HL-60 (cell line): ENCODE results near the gene AANAT.

ENCODE experiments used
- DNase-seq, 2 experiments: peaks; one replicate each; pipeline ENCODE4 v3.0.0-alpha.2; 2010 to 2020; ENCODE audit warnings: low read depth in 1 of 2, low spot score in 1 of 2
- H3K27ac ChIP-seq: fragments of 250-450 bp; sonication (Bioruptor Pico); replicated peaks from 2 replicates; pipeline ENCODE4 v1.5.1; 2020; ENCODE audit warnings: mild to moderate bottlenecking, moderate library complexity
- H3K27me3 ChIP-seq: fragments of 250-450 bp; sonication (Bioruptor Pico); 2 replicates; pipeline ENCODE4 v1.5.1; 2021; ENCODE audit warnings: mild to moderate bottlenecking, moderate library complexity; ENCODE audit not compliant: insufficient read depth, poor library complexity, severe bottlenecking
- H3K4me3 ChIP-seq: replicated peaks from 2 replicates; pipeline ENCODE4 v1.5.1; 2011; ENCODE audit warnings: mild to moderate bottlenecking, control low read depth, low read length; ENCODE audit not compliant: insufficient read depth
- GABPA ChIP-seq: IDR thresholded peaks from 2 replicates; pipeline ENCODE4 v1.6.1; 2012; ENCODE audit warnings: low read depth
- POLR2AphosphoS5 ChIP-seq: IDR thresholded peaks from 2 replicates; pipeline ENCODE4 v1.6.1; 2012; ENCODE audit warnings: low read depth
- SPI1 ChIP-seq: IDR thresholded peaks from 2 replicates; pipeline ENCODE4 v1.6.1; 2012; ENCODE audit warnings: low read depth, mild to moderate bottlenecking, borderline replicate concordance
- TF ChIP-seq, protein P1 (sequence below): IDR thresholded peaks from one replicate; pipeline ENCODE4 v1.5.1; 2011; ENCODE audit warnings: low read length, control low read depth, inconsistent platforms; ENCODE audit not compliant: insufficient read depth
- TF ChIP-seq, protein P2 (sequence below): IDR thresholded peaks from 2 replicates; pipeline ENCODE4 v1.6.1; 2012; ENCODE audit warnings: low read depth; ENCODE audit not compliant: insufficient replicate concordance

Gene AANAT

DNA sequence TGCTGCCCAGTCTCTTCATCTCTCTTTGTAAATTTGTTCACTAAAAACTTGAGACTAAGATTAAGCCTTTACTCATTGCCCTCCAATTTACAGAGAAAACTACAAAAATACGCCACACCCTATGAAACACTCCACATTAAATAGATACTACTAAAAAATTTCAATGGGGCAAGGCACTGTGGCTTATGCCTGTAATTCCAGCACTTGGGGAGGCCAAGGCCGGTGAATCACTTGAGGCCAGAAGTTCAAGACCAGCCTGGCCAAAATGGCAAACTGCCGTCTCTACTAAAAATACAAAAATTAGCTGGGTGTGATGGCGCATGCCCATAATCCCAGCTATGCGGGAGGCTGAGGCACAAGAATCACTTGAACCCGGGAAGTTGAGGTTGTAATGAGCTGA is 18.3 kb upstream of the AANAT start:
- no peak overlapping the region for H3K27ac ChIP-seq
- DNase-seq = no peak
- H3K27me3 ChIP-seq = no peaks in the 10 kb centered on the region
- no peak overlapping the region for H3K4me3 ChIP-seq
- TF ChIP-seq POLR2AphosphoS5 = no peak
- TF ChIP-seq GABPA = no peak
- TF ChIP-seq, protein P1, sequence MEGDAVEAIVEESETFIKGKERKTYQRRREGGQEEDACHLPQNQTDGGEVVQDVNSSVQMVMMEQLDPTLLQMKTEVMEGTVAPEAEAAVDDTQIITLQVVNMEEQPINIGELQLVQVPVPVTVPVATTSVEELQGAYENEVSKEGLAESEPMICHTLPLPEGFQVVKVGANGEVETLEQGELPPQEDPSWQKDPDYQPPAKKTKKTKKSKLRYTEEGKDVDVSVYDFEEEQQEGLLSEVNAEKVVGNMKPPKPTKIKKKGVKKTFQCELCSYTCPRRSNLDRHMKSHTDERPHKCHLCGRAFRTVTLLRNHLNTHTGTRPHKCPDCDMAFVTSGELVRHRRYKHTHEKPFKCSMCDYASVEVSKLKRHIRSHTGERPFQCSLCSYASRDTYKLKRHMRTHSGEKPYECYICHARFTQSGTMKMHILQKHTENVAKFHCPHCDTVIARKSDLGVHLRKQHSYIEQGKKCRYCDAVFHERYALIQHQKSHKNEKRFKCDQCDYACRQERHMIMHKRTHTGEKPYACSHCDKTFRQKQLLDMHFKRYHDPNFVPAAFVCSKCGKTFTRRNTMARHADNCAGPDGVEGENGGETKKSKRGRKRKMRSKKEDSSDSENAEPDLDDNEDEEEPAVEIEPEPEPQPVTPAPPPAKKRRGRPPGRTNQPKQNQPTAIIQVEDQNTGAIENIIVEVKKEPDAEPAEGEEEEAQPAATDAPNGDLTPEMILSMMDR = no peak
- TF ChIP-seq SPI1 = no peak
- TF ChIP-seq, protein P2, sequence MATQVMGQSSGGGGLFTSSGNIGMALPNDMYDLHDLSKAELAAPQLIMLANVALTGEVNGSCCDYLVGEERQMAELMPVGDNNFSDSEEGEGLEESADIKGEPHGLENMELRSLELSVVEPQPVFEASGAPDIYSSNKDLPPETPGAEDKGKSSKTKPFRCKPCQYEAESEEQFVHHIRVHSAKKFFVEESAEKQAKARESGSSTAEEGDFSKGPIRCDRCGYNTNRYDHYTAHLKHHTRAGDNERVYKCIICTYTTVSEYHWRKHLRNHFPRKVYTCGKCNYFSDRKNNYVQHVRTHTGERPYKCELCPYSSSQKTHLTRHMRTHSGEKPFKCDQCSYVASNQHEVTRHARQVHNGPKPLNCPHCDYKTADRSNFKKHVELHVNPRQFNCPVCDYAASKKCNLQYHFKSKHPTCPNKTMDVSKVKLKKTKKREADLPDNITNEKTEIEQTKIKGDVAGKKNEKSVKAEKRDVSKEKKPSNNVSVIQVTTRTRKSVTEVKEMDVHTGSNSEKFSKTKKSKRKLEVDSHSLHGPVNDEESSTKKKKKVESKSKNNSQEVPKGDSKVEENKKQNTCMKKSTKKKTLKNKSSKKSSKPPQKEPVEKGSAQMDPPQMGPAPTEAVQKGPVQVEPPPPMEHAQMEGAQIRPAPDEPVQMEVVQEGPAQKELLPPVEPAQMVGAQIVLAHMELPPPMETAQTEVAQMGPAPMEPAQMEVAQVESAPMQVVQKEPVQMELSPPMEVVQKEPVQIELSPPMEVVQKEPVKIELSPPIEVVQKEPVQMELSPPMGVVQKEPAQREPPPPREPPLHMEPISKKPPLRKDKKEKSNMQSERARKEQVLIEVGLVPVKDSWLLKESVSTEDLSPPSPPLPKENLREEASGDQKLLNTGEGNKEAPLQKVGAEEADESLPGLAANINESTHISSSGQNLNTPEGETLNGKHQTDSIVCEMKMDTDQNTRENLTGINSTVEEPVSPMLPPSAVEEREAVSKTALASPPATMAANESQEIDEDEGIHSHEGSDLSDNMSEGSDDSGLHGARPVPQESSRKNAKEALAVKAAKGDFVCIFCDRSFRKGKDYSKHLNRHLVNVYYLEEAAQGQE = no peak

DNA sequence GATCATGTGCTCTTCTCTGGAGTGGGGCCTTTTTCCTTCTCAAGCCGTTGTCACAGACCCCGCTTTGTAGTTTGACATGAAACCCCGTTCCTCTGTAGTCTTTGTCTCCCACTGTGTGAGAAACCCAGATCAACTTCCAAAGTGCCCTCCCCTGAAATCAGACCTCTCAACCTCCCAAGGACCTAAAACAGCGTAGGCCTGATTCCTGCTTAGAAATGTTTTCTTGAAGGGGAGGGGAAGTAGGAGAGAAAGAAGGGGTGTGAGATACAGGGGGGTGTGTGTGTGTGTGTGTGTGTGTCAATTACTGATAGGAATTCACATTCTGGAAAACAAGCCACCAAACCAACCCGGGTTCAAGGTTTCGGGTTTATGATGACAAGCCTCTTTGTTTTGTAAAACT is 15.9 kb upstream of the AANAT start:
- DNase-seq = no peak
- no peak overlapping the region for H3K4me3 ChIP-seq
- TF ChIP-seq, protein P2 = no peak
- TF ChIP-seq POLR2AphosphoS5 (no peak), SPI1 (no peak)
- no peak overlapping the region for H3K27ac ChIP-seq
- no peaks in the 10 kb centered on the region for H3K27me3 ChIP-seq

DNA sequence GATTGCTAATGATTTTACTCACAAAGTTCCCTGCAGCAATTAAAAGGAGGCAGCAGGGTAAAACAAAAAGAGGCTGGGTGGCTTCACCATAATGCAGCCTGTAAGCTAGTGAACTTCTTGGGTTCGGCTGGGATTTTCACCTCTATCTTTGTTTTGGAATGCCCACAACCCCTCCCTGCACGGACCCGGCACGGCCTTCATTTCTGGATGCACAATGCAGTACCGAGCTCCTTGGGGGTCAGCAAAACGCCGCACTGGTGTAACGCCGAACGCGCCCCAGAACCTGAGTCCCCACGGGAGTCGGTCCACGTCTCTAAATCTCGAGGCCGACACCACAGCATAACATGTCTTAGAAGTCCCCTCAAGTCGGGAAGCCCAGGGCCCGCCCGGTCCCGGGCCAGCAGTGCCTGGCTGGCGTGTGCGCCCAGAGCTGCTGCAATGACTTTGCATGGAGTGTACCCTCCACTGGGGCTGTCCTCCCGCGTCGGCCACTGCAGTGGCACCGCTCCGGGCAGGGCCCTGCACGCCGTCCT is 15.2 kb upstream of the AANAT start:
- DNase-seq = peak in 1 of 2 experiments; percentile 13
- no peaks in the 10 kb centered on the region for H3K27me3 ChIP-seq
- TF ChIP-seq POLR2AphosphoS5 (no peak), GABPA (no peak), SPI1 (no peak)
- TF ChIP-seq, protein P2 = no peak
- TF ChIP-seq, protein P1 = no peak
- H3K4me3 ChIP-seq = peak overlapping the region; percentile 82
- H3K27ac ChIP-seq = no peak overlapping the region
